Psoas muscle (tissue), 8 donors: Measurements from ENCODE around the gene TBRG1. TPM values are rescaled to one million over a fixed set of nuclear protein-coding genes. Genes with fewer than 3 reads are reported as not detected.

Experiments used
- ATAC-seq, 4 donors: fragments of 200-7000 bp; cut with Tn5 transposase; one replicate each; pipeline ENCODE4 v1.9.1; 2020; ENCODE audit warnings: moderate library complexity in 3 of 4, mild to moderate bottlenecking in 2 of 4
- DNase-seq, 2 donors: peaks; one replicate each; pipeline ENCODE4 v3.0.0-alpha.2; 2020
- H3K27ac ChIP-seq: fragments of 200-600 bp; one replicate; pipeline ENCODE4 v1.8.0; 2022
- H3K27me3 ChIP-seq, 3 donors: fragments of 200-600 bp in 1 of 3; one replicate each; pipeline versions ENCODE4 v1.6.1 to v1.8.0; 2013 to 2022; ENCODE audit warnings: low read length in 2 of 3, mild to moderate bottlenecking in 2 of 3, moderate library complexity in 1 of 3; ENCODE audit not compliant: insufficient read depth in 3 of 3
- H3K36me3 ChIP-seq, 2 donors: fragments of 200-600 bp in 1 of 2; one replicate each; pipeline versions ENCODE4 v1.6.1 to v1.8.0; 2013 to 2022; ENCODE audit warnings: low read depth in 1 of 2, mild to moderate bottlenecking in 1 of 2, moderate library complexity in 1 of 2; ENCODE audit not compliant: insufficient read depth in 1 of 2
- H3K4me1 ChIP-seq: fragments of 200-600 bp; one replicate; pipeline ENCODE4 v1.8.0; 2022
- H3K4me3 ChIP-seq: fragments of 200-600 bp; one replicate; pipeline ENCODE4 v1.8.0; 2022; ENCODE audit warnings: mild to moderate bottlenecking
- H3K9me3 ChIP-seq: fragments of 200-600 bp; one replicate; pipeline ENCODE4 v1.8.0; 2022
- CTCF ChIP-seq: fragments of 200-600 bp; IDR thresholded peaks from one replicate; pipeline ENCODE4 v1.8.0; 2022; ENCODE audit warnings: antibody characterized with exemption
- WGBS, 3 donors: extraction: QIAGEN DNeasy Blood & Tissue Kit; methylation state at CpG; one replicate each; pipeline versions ENCODE4 v1.1.6 to v1.1.7; 2013; 5-methylcytosine and 5-hydroxymethylcytosine counted together
- intact Hi-C, 2 donors: fragments of 100-400 bp; cut with DNase I; formaldehyde crosslinking; loops; one replicate each; pipeline versions ENCODE4 v1.11.0 to v1.14.2; 2022
- polyA plus RNA-seq, 3 donors: library from polyadenylated mRNA; stranded (reverse); fragments of 200-250 nt; gene quantifications; one replicate each; pipeline ENCODE4 v1.2.3, GENCODE V29; 2013
- total RNA-seq, 4 donors: library from RNA; stranded (reverse); fragmentation: NEBNext Ultra II Directional in 2 of 4; extraction: Animal tissue kit (Norgen Biotek cat#: 25700) in 2 of 4; gene quantifications; one replicate each; pipeline versions ENCODE4 v1.2.1 to v1.2.4, GENCODE V29; 2021 to 2023
- donor health status: healthy with polysubstance abuse.
- donor health status: DM: no; HTN: no; CAD: no; lungs with moderate emphysema.
- donor health status: Bipolar disorder and iron deficiency.
- donor health status: healthy.
- donor health status: DM: yes; HTN: yes; CAD: no.
- donor health status: DM: no; HTN: no; CAD: no.
- donor health status: DM: no; HTN: no; CAD: no.
- donor health status: DM: yes; HTN: yes; CAD: no.

TBRG1 gene
- total and polyA plus RNA-seq, 7 donors, result 24.2 to 99.3 (median 30.5) TPM

GRCh38 chr11:124657904-124658303 lies 35.2 kb downstream of the TBRG1 start:
- no peak for ATAC-seq
- WGBS, 3 donors, result 62 to 75% (median 62%) methylated on average over 5 of the region's 5 CpGs
- Histone ChIP-seq H3K4me3 (no peak overlapping the region), H3K27me3 (no peaks in the 10 kb centered on the region), H3K9me3 (no peaks in the 10 kb centered on the region), H3K4me1 (no peaks in the 10 kb centered on the region), H3K36me3 (peaks cover 2 to 34% of the 10 kb centered on the region in 2 donors), H3K27ac (no peak overlapping the region)
- intact Hi-C loops, result no loop called here
- TF ChIP-seq CTCF, result no peak
- DNase-seq, result no peak

GRCh38 chr11:124658501-124658900 lies 35.8 kb downstream of the TBRG1 start:
- Histone ChIP-seq H3K27me3 (no peaks in the 10 kb centered on the region), H3K36me3 (peaks cover 2 to 30% of the 10 kb centered on the region in 2 donors), H3K27ac (no peak overlapping the region), H3K4me3 (no peak overlapping the region), H3K4me1 (no peaks in the 10 kb centered on the region), H3K9me3 (no peaks in the 10 kb centered on the region)
- intact Hi-C loops, result no loop called here
- TF ChIP-seq CTCF, result no peak
- 82 to 83% (median 82%) methylated on average over 3 of the region's 3 CpGs for WGBS, 3 donors
- ATAC-seq (no peak), DNase-seq (no peak)

GRCh38 chr11:124658986-124659385 lies 36.3 kb downstream of the TBRG1 start:
- 94 to 100% (median 99%) methylated on average over 1 of the region's 1 CpG for whole genome bisulfite sequencing, 3 donors
- Histone ChIP-seq H3K27me3 (no peaks in the 10 kb centered on the region), H3K4me1 (no peaks in the 10 kb centered on the region), H3K9me3 (no peaks in the 10 kb centered on the region), H3K36me3 (peaks cover 2 to 33% of the 10 kb centered on the region in 2 donors), H3K4me3 (no peak overlapping the region), H3K27ac (no peak overlapping the region)
- intact Hi-C loops, result no loop called here
- TF ChIP-seq CTCF, result no peak
- DNase-seq (no peak), ATAC-seq (no peak)

GRCh38 chr11:124661553-124661952 lies 38.9 kb downstream of the TBRG1 start:
- intact Hi-C loops, result loop anchor here in 1 of 2 donors (10.0 kb wide), 1 partner anchor 1213 kb away; no protein-coding TSS in a partner anchor
- no peak for DNase-seq
- TF ChIP-seq CTCF, result no peak
- H3K27ac ChIP-seq, result no peak overlapping the region
- H3K27me3 ChIP-seq, result no peaks in the 10 kb centered on the region
- no peaks in the 10 kb centered on the region for H3K4me1 ChIP-seq
- no peak for ATAC-seq
- H3K9me3 ChIP-seq, result no peaks in the 10 kb centered on the region
- peaks cover 2 to 45% of the 10 kb centered on the region in 2 donors for H3K36me3 ChIP-seq
- H3K4me3 ChIP-seq, result no peak overlapping the region

- Histone ChIP-seq H3K4me3 (no peak overlapping the region), H3K4me1 (no peaks in the 10 kb centered on the region), H3K27ac (no peak overlapping the region), H3K9me3 (no peaks in the 10 kb centered on the region), H3K27me3 (no peaks in the 10 kb centered on the region), H3K36me3 (peaks cover 2 to 48% of the 10 kb centered on the region in 2 donors)
- TF ChIP-seq CTCF, result no peak
- ATAC-seq (no peak), DNase-seq (no peak)
- intact Hi-C loops, result loop anchor here in 1 of 2 donors (10.0 kb wide), 1 partner anchor 1213 kb away; no protein-coding TSS in a partner anchor
- 79 to 90% (median 84%) methylated on average over 4 of the region's 4 CpGs for WGBS, 3 donors
These were observed 39.4 kb downstream of the TBRG1 start for GRCh38 chr11:124662106-124662505.
